Transverse colon (tissue), 4 donors: ENCODE measurements around the gene CCNT1. TPM values are rescaled to one million over a fixed set of nuclear protein-coding genes. Genes with fewer than 3 reads are reported as not detected.
A peak's percentile ranks its signal among the peaks of the same experiment; 100 is the strongest.

Experiments
- DNase-seq: peaks from one replicate; pipeline ENCODE4 v3.0.0-alpha.2; 2019
- H3K27ac ChIP-seq, 4 donors: fragments of 200-600 bp; sonication (generic); 2 replicates each; pipeline ENCODE4 v1.5.1; 2016 to 2018; ENCODE audit warnings: inconsistent platforms in 4 of 4
- H3K27me3 ChIP-seq: fragments of 200-600 bp; sonication (generic); 2 replicates; pipeline ENCODE4 v1.5.1; 2017; ENCODE audit warnings: inconsistent platforms
- H3K36me3 ChIP-seq, 4 donors: fragments of 200-600 bp; sonication (generic); 2 replicates each; pipeline ENCODE4 v1.5.1; 2017 to 2019; ENCODE audit warnings: inconsistent platforms in 4 of 4
- H3K4me1 ChIP-seq, 4 donors: fragments of 200-600 bp; sonication (generic); 2 replicates each; pipeline ENCODE4 v1.5.1; 2017 to 2020; ENCODE audit warnings: inconsistent platforms in 4 of 4
- H3K4me3 ChIP-seq, 4 donors: fragments of 200-600 bp; sonication (generic); 1 replicate in 1 of 4; 2 replicates in 3 of 4; pipeline versions ENCODE4 v1.5.1 to v1.6.1; 2017 to 2019; ENCODE audit warnings: inconsistent platforms in 4 of 4
- H3K9me3 ChIP-seq, 2 donors: fragments of 200-600 bp; sonication (generic); 2 replicates each; pipeline ENCODE4 v1.5.1; 2017 to 2019; ENCODE audit warnings: inconsistent platforms in 2 of 2
- CTCF ChIP-seq, 5 experiments: fragments of 200-600 bp in 3 of 5; fragments of 450-650 bp in 2 of 5; sonication (generic) in 3 of 5; IDR thresholded peaks; 1 replicate in 2 of 5; 2 replicates in 3 of 5; pipeline ENCODE4 v1.5.1; 2016 to 2017; ENCODE audit warnings: antibody characterized with exemption in 5 of 5, inconsistent platforms in 3 of 5, mild to moderate bottlenecking in 2 of 5, moderate library complexity in 1 of 5
- EP300 ChIP-seq: sonication (generic); formaldehyde crosslinking; IDR thresholded peaks from one replicate; pipeline ENCODE4 v1.6.1; 2017; ENCODE audit warnings: antibody characterized with exemption, low read depth
- POLR2A ChIP-seq: fragments of 450-650 bp; IDR thresholded peaks from one replicate; pipeline ENCODE4 v1.6.1; 2016; ENCODE audit warnings: antibody characterized with exemption, mild to moderate bottlenecking, moderate library complexity
- POLR2AphosphoS5 ChIP-seq, 3 donors: sonication (generic); formaldehyde crosslinking; IDR thresholded peaks; one replicate each; pipeline ENCODE4 v1.6.1; 2016; ENCODE audit warnings: antibody characterized with exemption in 3 of 3
- WGBS, 2 donors: methylation state at CpG; one replicate each; pipeline ENCODE4 v1.1.5; 2018; ENCODE audit warnings: low coverage in 1 of 2; 5-methylcytosine and 5-hydroxymethylcytosine counted together
- in situ Hi-C, 4 donors: fragments of 200-750 bp; cut with MboI; loops; one replicate each; pipeline versions ENCODE4 v1.15.0 to v1.15.1; 2017; ENCODE audit warnings: low sequenced_read_pairs in 3 of 4, low pct_ligation_motif_present in 1 of 4, low pct_unique_long_range_greater_than_20kb in 1 of 4
- intact Hi-C: fragments of 100-400 bp; cut with DNase I; formaldehyde crosslinking; loops from one replicate; pipeline ENCODE4 v1.15.1; 2023; ENCODE audit warnings: low total_unique reads
- total RNA-seq, 4 donors: library from RNA; depleted of rRNA; stranded (reverse); fragments of >200 nt; gene quantifications; one replicate each; pipeline ENCODE4 v1.1.0, GENCODE V29; 2016

The CCNT1 gene
- total RNA-seq, 4 donors from 2014 or later, result 10.0 to 29.4 (median 23.6) TPM

DNA sequence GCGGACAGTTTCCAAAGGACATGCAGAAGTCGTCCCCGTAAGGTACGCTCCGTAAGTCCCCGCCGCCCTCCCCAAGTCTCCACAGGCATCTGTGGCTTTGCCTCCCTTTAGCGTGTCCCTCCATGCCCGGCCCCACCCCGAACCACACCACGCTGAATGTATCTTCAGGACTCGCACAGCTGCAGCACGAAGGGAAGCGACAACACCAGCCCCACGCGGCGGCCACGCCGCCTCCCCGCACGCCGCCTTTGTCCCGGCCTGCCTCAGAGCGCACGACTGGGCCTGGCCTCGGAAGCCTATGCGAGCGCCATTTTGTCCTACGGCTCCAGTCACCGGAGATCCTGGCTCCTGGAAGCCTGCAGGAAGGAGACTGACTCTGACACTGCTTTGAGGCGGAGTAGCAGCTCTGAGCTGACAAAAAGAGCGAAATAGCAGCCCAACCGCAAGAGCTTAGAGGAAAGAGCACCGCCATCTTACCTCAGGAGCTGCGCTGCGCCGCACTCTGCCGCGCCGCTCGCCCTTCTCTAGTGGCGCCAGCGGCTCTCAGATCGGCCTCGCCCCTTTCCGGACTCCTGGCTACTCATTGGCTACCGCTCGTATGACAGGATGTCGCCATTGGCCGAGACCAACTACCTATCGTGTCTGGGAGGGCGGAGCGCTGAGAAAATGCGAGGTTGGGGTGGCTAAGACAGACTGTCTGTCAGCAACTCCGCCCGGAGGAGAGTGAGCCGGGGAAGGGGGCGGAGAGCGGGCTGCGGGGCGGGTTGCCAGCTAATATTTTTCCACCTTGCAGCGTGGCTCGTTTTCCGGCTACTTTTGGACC lies 34.6 kb downstream of the CCNT1 start, which contains the start of gene KANSL2:
Gene KANSL2, minus strand, starts transcription at position 529 of the 823 bp plus-strand sequence. CDS start 606 bp downstream, outside the sequence.
- peak within 1 kb of the TSS; percentile 65 to 99 (median 89) for H3K4me3 ChIP-seq
- peaks cover 16 to 52% (median 34%) of the 10 kb centered on the region in 4 donors for H3K4me1 ChIP-seq
- H3K36me3 ChIP-seq, result peaks cover 0 to 10% (median 2%) of the 10 kb centered on the region in 4 donors
- DNase-seq, result peak; percentile 98
- TF ChIP-seq POLR2AphosphoS5 (IDR thresholded peaks at IDR 0.05) (peak; percentile 99 to 100 (median 99)), POLR2A (peak; percentile 99), CTCF (IDR thresholded peaks at IDR 0.05) (no peak)
- no peaks in the 10 kb centered on the region for H3K27me3 ChIP-seq
- peak within 1 kb of the TSS; percentile 91 to 97 (median 96) for H3K27ac ChIP-seq
- intact Hi-C loops, result no loop called here
- in situ Hi-C loops, result no loop called here
- H3K9me3 ChIP-seq, result no peaks in the 10 kb centered on the region
- 0% methylated on average over 36 of the region's 64 CpGs; no CpG with 5 or more reads in 1 of the 2 donors for WGBS, 2 donors

GRCh38 chr12:48681399-48681709 lies 35.2 kb downstream of the CCNT1 start:
- in situ Hi-C loops, result no loop called here
- intact Hi-C loops, result no loop called here
- Histone ChIP-seq H3K27ac (peak overlapping the region; percentile 91 to 97 (median 96)), H3K9me3 (no peaks in the 10 kb centered on the region), H3K4me3 (peak overlapping the region; percentile 65 to 99 (median 89)), H3K36me3 (peaks cover 0 to 15% (median 2%) of the 10 kb centered on the region in 4 donors), H3K27me3 (no peaks in the 10 kb centered on the region), H3K4me1 (peaks cover 16 to 55% (median 34%) of the 10 kb centered on the region in 4 donors)
- WGBS, 2 donors, result 0% methylated on average over 11 of the region's 11 CpGs; no CpG with 5 or more reads in 1 of the 2 donors
- no peak for DNase-seq
- TF ChIP-seq CTCF (IDR thresholded peaks at IDR 0.05) (no peak), POLR2AphosphoS5 (IDR thresholded peaks at IDR 0.05) (no peak), EP300 (no peak), POLR2A (no peak)

DNA sequence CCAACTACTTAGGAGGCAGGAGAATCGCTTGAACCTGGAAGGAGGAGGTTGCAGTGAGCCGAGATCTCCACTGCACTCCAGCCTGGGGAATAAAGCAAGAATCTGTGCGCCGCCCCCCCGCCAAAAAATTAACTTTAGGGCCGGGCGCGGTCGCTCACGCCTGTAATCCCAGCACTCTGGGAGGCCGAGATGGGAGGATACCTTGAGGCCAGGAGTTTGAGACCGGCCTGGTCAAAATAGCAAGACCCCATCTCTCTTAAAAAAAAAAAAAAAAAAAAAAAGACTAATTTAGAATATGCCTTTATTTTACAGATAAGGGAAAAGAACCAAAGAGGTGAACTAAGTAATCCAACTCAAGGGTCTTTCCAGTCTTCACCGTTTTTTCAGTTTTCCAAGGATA lies 35.6 kb downstream of the CCNT1 start:
- no peaks in the 10 kb centered on the region for H3K27me3 ChIP-seq
- no peak for DNase-seq
- peaks cover 0 to 20% (median 2%) of the 10 kb centered on the region in 4 donors for H3K36me3 ChIP-seq
- peak overlapping the region in 2 of 4 donors; percentile 96 to 97 for H3K27ac ChIP-seq
- peak overlapping the region; percentile 65 to 99 (median 89) for H3K4me3 ChIP-seq
- in situ Hi-C loops (no loop called here), intact Hi-C loops (no loop called here)
- H3K4me1 ChIP-seq, result peaks cover 16 to 57% (median 34%) of the 10 kb centered on the region in 4 donors
- TF ChIP-seq CTCF (IDR thresholded peaks at IDR 0.05), result no peak
- no peak for TF ChIP-seq EP300
- TF ChIP-seq POLR2AphosphoS5 (IDR thresholded peaks at IDR 0.05), result no peak
- TF ChIP-seq POLR2A, result no peak
- WGBS, 2 donors, result 72 to 80% methylated on average over 9 to 12 of the region's 13 CpGs
- no peaks in the 10 kb centered on the region for H3K9me3 ChIP-seq

DNA sequence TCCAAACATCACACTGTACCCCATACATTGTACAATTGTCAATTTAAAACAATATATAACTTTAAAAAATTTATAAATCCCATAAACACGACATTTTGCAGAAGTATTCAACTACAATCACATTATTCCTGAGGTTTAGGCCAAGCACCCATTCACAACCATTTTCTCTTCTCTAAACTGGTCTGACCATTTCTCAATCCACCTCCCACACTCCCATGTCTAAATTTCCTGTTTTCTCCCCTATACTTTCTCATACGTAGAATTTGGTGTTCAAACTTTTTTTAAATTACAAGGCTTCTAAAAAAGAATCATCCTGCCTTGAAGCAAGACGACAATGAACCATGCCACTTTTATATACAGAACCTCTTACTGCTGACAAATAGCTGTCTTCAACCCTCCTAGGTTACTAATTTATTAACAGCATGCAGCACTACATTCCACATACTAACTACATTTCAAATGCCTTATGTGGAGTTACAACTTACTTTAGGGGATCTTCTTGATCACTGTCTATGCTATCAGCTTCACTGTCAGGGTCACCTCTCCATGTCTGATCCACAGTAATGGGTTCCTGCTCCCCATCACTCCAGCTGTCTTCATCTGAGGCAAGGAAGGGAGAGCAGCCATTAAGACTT lies 37.8 kb downstream of the CCNT1 start:
- in situ Hi-C loops, result no loop called here
- H3K9me3 ChIP-seq, result no peaks in the 10 kb centered on the region
- H3K27ac ChIP-seq, result peak overlapping the region in 1 of 4 donors; percentile 3
- intact Hi-C loops, result no loop called here
- H3K27me3 ChIP-seq, result no peaks in the 10 kb centered on the region
- DNase-seq, result no peak
- peaks cover 0 to 31% (median 7%) of the 10 kb centered on the region in 4 donors for H3K36me3 ChIP-seq
- no peak overlapping the region for H3K4me3 ChIP-seq
- 44 to 67% methylated on average over 3 of the region's 3 CpGs for WGBS, 2 donors
- TF ChIP-seq POLR2A, result no peak
- TF ChIP-seq POLR2AphosphoS5 (IDR thresholded peaks at IDR 0.05), result no peak
- TF ChIP-seq CTCF (IDR thresholded peaks at IDR 0.05), result no peak
- no peak for TF ChIP-seq EP300
- peaks cover 16 to 59% (median 34%) of the 10 kb centered on the region in 4 donors for H3K4me1 ChIP-seq
